Esophagus (tissue), 2 donors: ENCODE results near the gene BCAP29. TPM values are rescaled to one million over a fixed set of nuclear protein-coding genes. Genes with fewer than 3 reads are reported as not detected.

Experiments
- H3K27ac ChIP-seq, 2 donors: one replicate each; pipeline ENCODE4 v1.5.1; 2013; ENCODE audit warnings: low read depth in 2 of 2, mild to moderate bottlenecking in 2 of 2, inconsistent platforms in 1 of 2, low read length in 1 of 2, moderate library complexity in 1 of 2
- H3K27me3 ChIP-seq, 2 donors: one replicate each; pipeline ENCODE4 v1.6.1; 2013; ENCODE audit warnings: low read length in 2 of 2, control low read depth in 1 of 2, mild to moderate bottlenecking in 1 of 2; ENCODE audit not compliant: insufficient read depth in 2 of 2, control insufficient read depth in 1 of 2
- H3K36me3 ChIP-seq, 2 donors: one replicate each; pipeline ENCODE4 v1.6.1; 2013; ENCODE audit warnings: low read length in 1 of 2; ENCODE audit not compliant: control insufficient read depth in 2 of 2, insufficient read depth in 2 of 2
- H3K4me1 ChIP-seq, 2 donors: one replicate each; pipeline ENCODE4 v1.6.1; 2013; ENCODE audit warnings: low read length in 1 of 2; ENCODE audit not compliant: control insufficient read depth in 2 of 2, insufficient read depth in 2 of 2
- H3K4me3 ChIP-seq, 2 donors: one replicate each; pipeline ENCODE4 v1.5.1; 2013; ENCODE audit warnings: low read length in 2 of 2, mild to moderate bottlenecking in 2 of 2, low read depth in 1 of 2, moderate library complexity in 1 of 2
- H3K9me3 ChIP-seq, 2 donors: one replicate each; pipeline ENCODE4 v1.6.1; 2013; ENCODE audit warnings: mild to moderate bottlenecking in 2 of 2, low read depth in 1 of 2, low read length in 1 of 2, moderate library complexity in 1 of 2; ENCODE audit not compliant: control insufficient read depth in 2 of 2, insufficient read depth in 1 of 2
- WGBS, 2 donors: extraction: QIAGEN DNeasy Blood & Tissue Kit; methylation state at CpG; one replicate each; pipeline ENCODE4 v1.1.7; 2013; 5-methylcytosine and 5-hydroxymethylcytosine counted together
- polyA plus RNA-seq, 2 donors: library from polyadenylated mRNA; stranded (reverse); fragments of 200-250 nt; gene quantifications; one replicate each; pipeline ENCODE4 v1.2.3, GENCODE V29; 2013
- donor health status: healthy with polysubstance abuse.
- donor health status: Bipolar disorder and iron deficiency.

The BCAP29 gene
- polyA plus RNA-seq, 2 donors: 46.4 to 49.0 TPM

DNA sequence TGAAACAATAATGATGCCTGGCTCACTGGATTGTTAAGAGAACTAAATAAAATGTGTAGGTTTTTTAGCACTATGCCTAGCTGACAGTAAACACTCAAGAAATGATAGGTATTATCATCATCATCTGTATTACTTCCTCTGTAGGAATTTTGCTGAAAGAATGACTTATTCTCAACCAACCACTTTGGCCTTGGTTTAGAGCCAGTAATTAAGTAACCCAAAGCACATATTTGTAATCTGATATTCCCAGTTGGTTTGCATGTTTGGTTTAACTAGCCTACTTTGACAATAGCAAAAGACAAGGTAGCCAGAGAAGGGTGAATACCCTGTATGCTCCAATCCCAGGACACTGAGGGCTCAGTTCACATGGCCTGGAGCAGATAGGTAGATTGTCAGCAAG lies 34.4 kb downstream of the BCAP29 start:
- Histone ChIP-seq H3K27ac (no peak overlapping the region), H3K4me1 (no peaks in the 10 kb centered on the region), H3K36me3 (no peaks in the 10 kb centered on the region), H3K9me3 (no peaks in the 10 kb centered on the region), H3K4me3 (no peak overlapping the region), H3K27me3 (no peaks in the 10 kb centered on the region)

GRCh38 chr7:107615910-107616680 lies 36.0 kb downstream of the BCAP29 start:
- 93 to 96% methylated on average over 4 of the region's 4 CpGs for WGBS, 2 donors
- Histone ChIP-seq H3K4me1 (no peaks in the 10 kb centered on the region), H3K9me3 (no peaks in the 10 kb centered on the region), H3K36me3 (no peaks in the 10 kb centered on the region), H3K4me3 (no peak overlapping the region), H3K27ac (no peak overlapping the region), H3K27me3 (no peaks in the 10 kb centered on the region)

GRCh38 chr7:107622429-107622828 lies 42.4 kb downstream of the BCAP29 start:
- no peak overlapping the region for H3K27ac ChIP-seq
- H3K27me3 ChIP-seq: no peaks in the 10 kb centered on the region
- peaks cover 0 to 2% of the 10 kb centered on the region in 2 donors for H3K36me3 ChIP-seq
- H3K4me3 ChIP-seq: no peak overlapping the region
- H3K4me1 ChIP-seq: no peaks in the 10 kb centered on the region
- no peaks in the 10 kb centered on the region for H3K9me3 ChIP-seq
- WGBS, 2 donors: 64 to 77% methylated on average over 1 of the region's 1 CpG

- Histone ChIP-seq H3K9me3 (no peaks in the 10 kb centered on the region), H3K27ac (no peak overlapping the region), H3K36me3 (peaks cover 0 to 2% of the 10 kb centered on the region in 2 donors), H3K27me3 (no peaks in the 10 kb centered on the region), H3K4me1 (no peaks in the 10 kb centered on the region), H3K4me3 (no peak overlapping the region)
- 71 to 77% methylated on average over 2 of the region's 2 CpGs for WGBS, 2 donors
These were observed 42.8 kb downstream of the BCAP29 start for GRCh38 chr7:107622894-107623293.

DNA sequence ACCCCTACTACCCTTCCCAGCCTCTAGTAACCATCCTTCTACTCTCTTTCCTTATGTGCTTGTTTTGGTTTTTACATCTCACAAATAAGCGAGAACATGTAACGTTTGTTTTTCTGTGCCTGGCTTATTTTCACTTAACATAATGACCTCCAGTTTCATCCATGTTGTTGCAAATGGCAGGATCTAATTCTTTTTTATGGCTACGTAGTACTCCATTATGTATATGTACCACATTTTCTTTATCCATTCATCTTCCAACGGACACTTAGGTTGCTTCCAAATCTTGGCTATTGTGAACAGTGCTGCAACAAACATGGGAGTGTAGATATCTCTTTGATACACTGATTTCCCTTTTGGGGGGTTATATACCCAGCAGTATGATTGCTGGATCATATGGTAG lies 47.0 kb downstream of the BCAP29 start:
- no peak overlapping the region for H3K4me3 ChIP-seq
- no peak overlapping the region for H3K27ac ChIP-seq
- H3K36me3 ChIP-seq: no peaks in the 10 kb centered on the region
- H3K4me1 ChIP-seq: no peaks in the 10 kb centered on the region
- H3K27me3 ChIP-seq: no peaks in the 10 kb centered on the region
- H3K9me3 ChIP-seq: no peaks in the 10 kb centered on the region
- WGBS, 2 donors: 97% methylated on average over 4 of the region's 4 CpGs

- Histone ChIP-seq H3K36me3 (no peaks in the 10 kb centered on the region), H3K9me3 (no peaks in the 10 kb centered on the region), H3K4me3 (no peak overlapping the region), H3K27ac (no peak overlapping the region), H3K27me3 (no peaks in the 10 kb centered on the region), H3K4me1 (no peaks in the 10 kb centered on the region)
- 87 to 94% methylated on average over 8 of the region's 8 CpGs for WGBS, 2 donors
These were observed 48.5 kb downstream of the BCAP29 start for GRCh38 chr7:107628461-107629064.

DNA sequence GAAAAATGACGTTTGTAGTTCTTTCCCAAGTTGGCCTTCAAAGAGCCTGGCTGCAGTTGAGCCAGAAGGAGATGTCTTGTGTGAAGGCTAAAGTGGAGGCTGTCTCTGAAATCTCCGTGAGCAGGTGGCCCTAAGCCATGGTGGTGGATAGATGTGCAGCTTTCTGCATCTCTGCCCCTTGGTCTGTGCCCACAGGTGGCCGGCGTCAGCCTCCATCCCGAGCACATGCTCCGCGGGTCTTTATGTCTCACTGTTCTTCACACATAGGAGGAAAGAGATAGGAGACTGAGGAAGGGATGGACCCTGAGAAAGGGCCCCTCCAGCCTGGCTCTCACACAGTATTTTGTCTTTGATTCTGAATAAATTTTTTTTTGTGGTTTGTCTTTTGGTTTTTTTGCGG lies 50.3 kb downstream of the BCAP29 start:
- Histone ChIP-seq H3K27ac (no peak overlapping the region), H3K27me3 (no peaks in the 10 kb centered on the region), H3K9me3 (no peaks in the 10 kb centered on the region), H3K4me3 (no peak overlapping the region), H3K4me1 (no peaks in the 10 kb centered on the region), H3K36me3 (no peaks in the 10 kb centered on the region)
- WGBS, 2 donors: 92% methylated on average over 8 of the region's 8 CpGs

DNA sequence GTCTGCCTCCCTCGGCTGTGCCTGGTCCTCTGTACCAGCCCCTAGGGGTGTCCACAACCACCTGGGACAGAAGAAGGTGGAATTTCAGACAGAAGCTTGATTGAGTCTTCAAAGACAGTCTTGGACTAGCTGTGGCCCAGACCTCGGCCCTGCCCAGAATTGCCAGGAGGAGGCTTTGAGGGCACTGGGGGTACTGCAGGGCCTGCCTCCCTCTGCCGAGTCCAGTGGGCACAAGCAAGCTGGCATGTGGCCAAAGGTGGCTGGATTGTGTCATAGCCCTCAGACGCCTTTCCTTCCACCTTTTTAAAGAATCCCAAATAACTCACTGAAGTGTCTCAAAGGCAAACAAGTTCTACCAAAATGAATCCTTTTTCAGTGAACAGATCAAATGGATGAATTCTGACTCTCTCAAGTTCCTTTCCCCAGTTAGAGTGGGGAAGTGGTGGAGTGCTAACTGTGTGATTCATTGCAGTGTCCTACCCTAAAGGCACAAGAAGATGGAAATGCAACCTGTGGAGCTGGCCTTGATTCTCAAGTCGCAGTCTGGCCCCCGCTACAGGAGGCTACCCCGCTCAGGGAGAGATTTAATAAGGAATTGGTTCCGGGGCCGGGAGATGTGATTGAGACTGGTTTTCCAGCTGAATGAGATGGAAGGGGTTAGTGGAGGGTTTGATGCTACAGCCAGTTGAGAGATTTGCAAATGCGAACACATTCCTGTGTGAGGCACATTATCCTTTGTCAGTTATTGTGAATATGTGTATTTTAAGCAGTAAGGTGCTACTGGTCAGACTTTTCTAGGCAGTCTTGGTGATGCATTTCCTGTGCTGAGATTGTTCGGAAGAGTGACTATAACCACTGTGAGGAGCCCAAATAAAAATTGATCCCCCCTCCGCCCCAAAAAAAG lies 51.8 kb downstream of the BCAP29 start:
- no peaks in the 10 kb centered on the region for H3K4me1 ChIP-seq
- H3K27me3 ChIP-seq: no peaks in the 10 kb centered on the region
- 93 to 97% methylated on average over 12 of the region's 12 CpGs for WGBS, 2 donors
- no peaks in the 10 kb centered on the region for H3K9me3 ChIP-seq
- H3K36me3 ChIP-seq: no peaks in the 10 kb centered on the region
- H3K4me3 ChIP-seq: no peak overlapping the region
- no peak overlapping the region for H3K27ac ChIP-seq

DNA sequence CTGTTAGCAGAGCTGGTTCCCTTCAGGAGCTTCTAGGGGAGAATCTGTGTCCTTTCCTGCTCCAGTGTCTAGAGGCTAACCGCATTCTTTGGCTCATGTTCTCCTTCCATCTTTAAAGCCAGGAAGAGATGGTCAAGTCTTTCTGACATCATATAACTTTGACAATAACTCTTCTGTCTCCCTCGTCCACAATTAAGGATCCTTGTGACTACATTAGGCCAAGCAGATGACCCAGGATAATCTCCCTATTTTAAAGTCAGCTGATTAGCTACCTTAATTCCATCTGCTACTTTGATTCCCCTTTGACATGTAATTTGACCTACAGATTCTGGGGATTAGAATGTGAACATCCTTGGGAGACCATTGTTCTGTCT lies 52.4 kb downstream of the BCAP29 start:
- no peaks in the 10 kb centered on the region for H3K27me3 ChIP-seq

More for the DNA sequence above, 52.4 kb downstream of the BCAP29 start:
- no peaks in the 10 kb centered on the region for H3K36me3 ChIP-seq
- H3K27ac ChIP-seq: no peak overlapping the region
- WGBS, 2 donors: 90 to 93% methylated on average over 2 of the region's 2 CpGs
- H3K4me3 ChIP-seq: no peak overlapping the region
- H3K4me1 ChIP-seq: no peaks in the 10 kb centered on the region
- H3K9me3 ChIP-seq: no peaks in the 10 kb centered on the region
